B cell (primary cell): ENCODE results near the gene POLR1D. TPM values are rescaled to one million over a fixed set of nuclear protein-coding genes. Genes with fewer than 3 reads are reported as not detected.

ENCODE experiments used
- ATAC-seq: fragments of 200-7000 bp; cut with Tn5 transposase; one replicate; pipeline ENCODE4 v1.10.0; 2021; ENCODE audit warnings: low read depth, mild to moderate bottlenecking, moderate number of reproducible peaks, moderate library complexity
- CTCF ChIA-PET: fragments of 350-600 bp; sonication (Branson Sonifier 250); formaldehyde crosslinking; loops from one replicate; lab custom pipeline; 2021; ENCODE audit warnings: antibody characterized with exemption, inconsistent platforms; lab: Charles Lee
- POLR2A ChIA-PET: fragments of 350-600 bp; sonication (Branson Sonifier 250); formaldehyde crosslinking; loops from one replicate; lab custom pipeline; 2021; ENCODE audit warnings: antibody characterized with exemption; lab: Charles Lee
- DNase-seq: peaks from one replicate; pipeline ENCODE4 v3.0.0; 2013
- H2AFZ ChIP-seq: 2 replicates; pipeline ENCODE4 v1.6.1; 2012; ENCODE audit warnings: mild to moderate bottlenecking, low read depth, low read length; ENCODE audit not compliant: insufficient read depth, poor library complexity, severe bottlenecking
- H3K27ac ChIP-seq, 2 donors: 1 replicate in 1 of 2; 2 replicates in 1 of 2; pipeline ENCODE4 v1.5.1; 2012 to 2013; ENCODE audit warnings: low read length in 2 of 2, mild to moderate bottlenecking in 2 of 2, moderate library complexity in 1 of 2
- H3K27me3 ChIP-seq, 4 experiments: fragments of 200-600 bp in 1 of 4; sonication (generic) in 1 of 4; replicated peaks in 1 of 4; 1 replicate in 2 of 4; 2 replicates in 2 of 4; pipeline versions ENCODE4 v1.6.1 to v1.7.0; 2013 to 2016; ENCODE audit warnings: low read length in 3 of 4, mild to moderate bottlenecking in 2 of 4, mixed read lengths in 1 of 4, moderate library complexity in 1 of 4; ENCODE audit not compliant: insufficient read depth in 4 of 4, control insufficient read depth in 3 of 4; ENCODE audit errors: control extremely low read depth in 1 of 4
- H3K36me3 ChIP-seq, 2 experiments: replicated peaks in 1 of 2; 1 replicate in 1 of 2; 2 replicates in 1 of 2; pipeline versions ENCODE4 v1.6.1 to v1.7.1; 2013; ENCODE audit warnings: low read length in 1 of 2; ENCODE audit not compliant: insufficient read depth in 2 of 2, control insufficient read depth in 1 of 2; ENCODE audit errors: control extremely low read depth in 1 of 2, extremely low read depth in 1 of 2
- H3K4me1 ChIP-seq, 2 donors: fragments of 200-600 bp in 1 of 2; sonication (generic) in 1 of 2; 1 replicate in 1 of 2; 2 replicates in 1 of 2; pipeline versions ENCODE4 v1.5.1 to v1.6.1; 2013 to 2017; ENCODE audit warnings: low read length in 2 of 2; ENCODE audit not compliant: control insufficient read depth in 2 of 2, insufficient read depth in 2 of 2
- H3K4me2 ChIP-seq: replicated peaks from 2 replicates; pipeline ENCODE3; 2012; ENCODE audit warnings: mild to moderate bottlenecking, low read depth, low read length; ENCODE audit not compliant: poor library complexity, severe bottlenecking
- H3K4me3 ChIP-seq, 5 experiments: fragments of 200-600 bp in 1 of 5; sonication (generic) in 1 of 5; 1 replicate in 3 of 5; 2 replicates in 2 of 5; pipeline versions ENCODE4 v1.5.1 to v1.7.0; 2011 to 2016; ENCODE audit warnings: low read length in 4 of 5, mild to moderate bottlenecking in 4 of 5, low read depth in 2 of 5, control low read depth in 1 of 5, moderate library complexity in 1 of 5; ENCODE audit not compliant: insufficient read depth in 1 of 5; ENCODE audit errors: control extremely low read depth in 1 of 5, extremely low read depth in 1 of 5
- H3K79me2 ChIP-seq: fragments of 200-600 bp; sonication (generic); one replicate; pipeline ENCODE4 v1.6.0; 2016; ENCODE audit warnings: low read length; ENCODE audit not compliant: control insufficient read depth, insufficient read depth
- H3K9ac ChIP-seq: fragments of 200-600 bp; sonication (generic); 2 replicates; pipeline ENCODE4 v1.6.1; 2017; ENCODE audit warnings: mild to moderate bottlenecking, low read length, moderate library complexity
- H3K9me3 ChIP-seq, 3 donors: one replicate each; pipeline versions ENCODE4 v1.6.1 to v1.7.1; 2013; ENCODE audit warnings: low read length in 2 of 3; ENCODE audit not compliant: control insufficient read depth in 2 of 3, insufficient read depth in 1 of 3; ENCODE audit errors: control extremely low read depth in 1 of 3
- H4K20me1 ChIP-seq: 2 replicates; pipeline ENCODE4 v1.6.0; 2012; ENCODE audit warnings: mild to moderate bottlenecking, low read length; ENCODE audit not compliant: insufficient read depth, control insufficient read depth, poor library complexity, severe bottlenecking
- H3K27ac Mint-ChIP-seq: one replicate; pipeline ENCODE4 v1.8.0; 2021; ENCODE audit warnings: mixed read lengths
- H3K27me3 Mint-ChIP-seq: one replicate; pipeline ENCODE4 v1.8.0; 2021; ENCODE audit warnings: mixed read lengths
- H3K4me1 Mint-ChIP-seq: one replicate; pipeline ENCODE4 v1.8.0; 2021; ENCODE audit warnings: mixed read lengths
- H3K4me3 Mint-ChIP-seq: one replicate; pipeline ENCODE4 v1.8.0; 2021; ENCODE audit warnings: mixed read lengths
- H3K9me3 Mint-ChIP-seq: one replicate; pipeline ENCODE4 v1.8.0; 2022; ENCODE audit warnings: mixed read lengths; ENCODE audit not compliant: insufficient read depth
- CTCF ChIP-seq: fragments of 200-600 bp; IDR thresholded peaks from one replicate; pipeline ENCODE4 v1.8.0; 2022; ENCODE audit warnings: antibody characterized with exemption, mild to moderate bottlenecking
- EZH2 ChIP-seq: IDR thresholded peaks from 2 replicates; pipeline ENCODE4 v1.6.1; 2012; ENCODE audit warnings: borderline replicate concordance, low read depth, mild to moderate bottlenecking, moderate library complexity, low read length; ENCODE audit not compliant: insufficient read depth, poor library complexity, severe bottlenecking
- WGBS: methylation state at CpG from one replicate; pipeline ENCODE4 v1.1.5; 2013; ENCODE audit warnings: missing lambda C conversion rate; ENCODE audit not compliant: insufficient coverage; 5-methylcytosine and 5-hydroxymethylcytosine counted together
- intact Hi-C: fragments of 100-400 bp; cut with micrococcal nuclease; formaldehyde crosslinking; loops from one replicate; pipeline ENCODE4 v1.10.0; 2022
- polyA plus RNA-seq: library from polyadenylated mRNA; depleted of rRNA; stranded (reverse); fragments of >200 nt; gene quantifications from 2 replicates; pipeline ENCODE4 v1.2.3, GENCODE V29; 2012
- total RNA-seq, 2 donors: library from RNA; stranded (reverse); fragments of 120-200 nt in 1 of 2; gene quantifications; 1 replicate in 1 of 2; 2 replicates in 1 of 2; pipeline versions ENCODE4 v1.2.3 to v1.2.4, GENCODE V29; 2013 to 2022

POLR1D gene
- total and polyA plus RNA-seq, 2 donors (not counting 1 experiment from before 2014, with no cell fraction given), result 130 to 144 TPM

DNA sequence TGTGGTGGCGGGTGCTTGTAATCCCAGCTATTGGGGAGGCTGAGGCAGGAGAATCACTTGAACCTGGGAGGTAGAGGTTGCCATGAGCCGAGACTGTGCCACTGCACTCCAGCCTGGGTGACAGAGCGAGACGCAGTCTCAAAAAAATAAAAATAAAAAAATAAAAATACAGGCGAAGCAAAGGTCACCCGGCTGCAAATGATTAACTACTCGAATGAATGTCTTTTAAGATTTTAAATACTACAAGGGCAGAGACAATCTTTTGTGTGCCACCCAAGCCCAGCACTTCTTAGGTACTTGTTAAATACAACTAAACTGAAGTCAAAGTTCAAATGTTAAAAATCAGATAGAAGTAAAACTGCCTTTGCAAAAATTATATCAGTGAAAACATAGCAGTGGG lies 8.1 kb upstream of the POLR1D start:
- Histone ChIP-seq H3K4me3 (no peak overlapping the region), H3K27ac (no peak overlapping the region), H3K27me3 (no peaks in the 10 kb centered on the region), H3K4me2 (no peak overlapping the region), H3K36me3 (no peaks in the 10 kb centered on the region), H3K9me3 (no peaks in the 10 kb centered on the region), H3K79me2 (peaks cover 99% of the 10 kb centered on the region), H3K9ac (no peak overlapping the region), H4K20me1 (peaks cover 54% of the 10 kb centered on the region), H2AFZ (no peak overlapping the region), H3K4me1 (peaks cover under 1 to 11% of the 10 kb centered on the region in 2 donors)
- no peak for ATAC-seq
- POLR2A ChIA-PET, result no interaction called here
- no peak overlapping the region for H3K27ac Mint-ChIP-seq
- CTCF ChIA-PET, result no interaction called here
- WGBS, result no CpG with 5 or more reads among the region's 7 CpGs
- H3K4me3 Mint-ChIP-seq, result no peak overlapping the region
- H3K4me1 Mint-ChIP-seq, result peaks cover 43% of the 10 kb centered on the region
- no peak for TF ChIP-seq EZH2
- no peak for TF ChIP-seq CTCF
- no peaks in the 10 kb centered on the region for H3K9me3 Mint-ChIP-seq
- DNase-seq, result no peak
- H3K27me3 Mint-ChIP-seq, result no peaks in the 10 kb centered on the region
- intact Hi-C loops, result no loop called here

GRCh38 chr13:27617881-27618321 lies 3.8 kb upstream of the POLR1D start:
- no peak overlapping the region for H3K27ac ChIP-seq
- H2AFZ ChIP-seq, result no peak overlapping the region
- no peak overlapping the region for H3K4me3 ChIP-seq
- DNase-seq (no peak), ATAC-seq (no peak)
- no peaks in the 10 kb centered on the region for H3K9me3 ChIP-seq
- H3K79me2 ChIP-seq, result peaks cover 90% of the 10 kb centered on the region
- H3K4me3 Mint-ChIP-seq, result no peak overlapping the region
- WGBS, result 100% methylated on average over 1 of the region's 3 CpGs
- H3K4me1 ChIP-seq, result peaks cover 23 to 24% of the 10 kb centered on the region in 2 donors
- no peak overlapping the region for H3K9ac ChIP-seq
- intact Hi-C loops, result no loop called here
- ChIA-PET POLR2A (interaction anchor here (0.6 kb wide), 1 partner anchor 162 kb away, joined by 7 read pairs; no protein-coding TSS in a partner anchor), CTCF (no interaction called here)
- H3K27me3 Mint-ChIP-seq, result no peaks in the 10 kb centered on the region
- no peak overlapping the region for H3K27ac Mint-ChIP-seq
- no peaks in the 10 kb centered on the region for H3K36me3 ChIP-seq
- H4K20me1 ChIP-seq, result peaks cover 54% of the 10 kb centered on the region
- peaks cover 43% of the 10 kb centered on the region for H3K4me1 Mint-ChIP-seq
- H3K27me3 ChIP-seq, result no peaks in the 10 kb centered on the region
- TF ChIP-seq CTCF, result no peak
- TF ChIP-seq EZH2, result no peak
- no peaks in the 10 kb centered on the region for H3K9me3 Mint-ChIP-seq
- H3K4me2 ChIP-seq, result no peak overlapping the region
